Measurements from ENCODE around the gene SNRPD3.

SNRPD3 gene

DNA sequence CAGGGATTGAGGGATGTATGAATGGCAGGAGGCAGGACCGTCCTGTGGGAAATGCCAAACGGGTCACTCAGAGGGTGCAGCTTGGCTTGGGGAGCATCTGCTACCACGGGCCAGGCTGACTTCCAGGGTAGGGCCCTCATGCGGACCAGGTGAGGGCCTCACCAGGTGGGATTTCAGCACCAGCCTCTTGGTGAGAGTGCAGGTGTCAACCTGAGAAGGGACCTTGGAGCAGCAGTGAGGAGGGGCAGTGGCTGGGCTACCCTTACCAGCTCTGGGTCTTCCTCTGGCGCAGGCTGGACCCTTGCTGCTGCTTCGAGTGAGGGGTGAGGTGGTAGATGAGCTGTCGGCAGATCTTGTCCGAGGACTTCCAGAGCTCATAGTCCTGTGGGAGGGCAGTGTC lies 32.1 kb downstream of the SNRPD3 start:
- Histone ChIP-seq H3K36me3 (replicated peaks; ENCODE audit: low read depth, low read length) (no peaks in the 10 kb centered on the region), H2AFZ (ENCODE audit: low read depth, low read length) (no peak overlapping the region), H3K79me2 (ENCODE audit: low read length) (no peaks in the 10 kb centered on the region), H3K4me2 (ENCODE audit: low read length) (no peak overlapping the region), H3K9me3 (ENCODE audit: insufficient read depth, low read length) (no peaks in the 10 kb centered on the region), H3K27ac (ENCODE audit: low read length) (no peak overlapping the region), H3K27me3 (ENCODE audit: low read depth, low read length) (no peaks in the 10 kb centered on the region), H3K9ac (ENCODE audit: low read length) (no peak overlapping the region), H3K4me3 (ENCODE audit: low read length) (no peak overlapping the region), H4K20me1 (ENCODE audit: insufficient read depth, low read length) (no peaks in the 10 kb centered on the region), H3K4me1 (ENCODE audit: low read length) (no peaks in the 10 kb centered on the region)
- no peak for TF ChIP-seq CTCF (IDR thresholded peaks at IDR 0.05; ENCODE audit: low read depth, low read length)
- TF ChIP-seq EZH2phosphoT487 (IDR thresholded peaks at IDR 0.05; ENCODE audit: low read depth) = no peak

DNA sequence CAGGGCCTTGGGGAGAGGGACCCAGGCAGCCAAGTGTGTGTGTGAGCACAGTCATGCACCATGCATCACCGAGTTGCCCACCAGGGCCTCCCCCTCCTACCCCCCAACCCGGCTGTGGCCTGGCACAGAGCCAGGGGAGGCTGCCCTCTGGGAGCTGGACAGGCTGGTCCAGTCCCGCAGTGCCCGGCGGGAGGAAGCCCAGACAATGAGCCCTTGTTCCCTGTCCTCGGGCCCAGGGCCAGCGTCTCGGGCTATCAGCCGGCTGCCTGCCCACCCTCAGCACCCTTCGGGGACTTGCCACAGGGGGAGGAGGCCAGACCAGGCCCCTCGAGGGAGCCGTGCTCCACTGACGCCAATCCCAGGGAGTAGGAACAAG lies 32.6 kb downstream of the SNRPD3 start:
- H4K20me1 ChIP-seq (ENCODE audit: insufficient read depth, low read length) = no peaks in the 10 kb centered on the region
- H2AFZ ChIP-seq (ENCODE audit: low read depth, low read length) = no peak overlapping the region
- H3K4me2 ChIP-seq (ENCODE audit: low read length) = no peak overlapping the region
- no peak overlapping the region for H3K9ac ChIP-seq (ENCODE audit: low read length)
- no peaks in the 10 kb centered on the region for H3K27me3 ChIP-seq (ENCODE audit: low read depth, low read length)
- no peaks in the 10 kb centered on the region for H3K9me3 ChIP-seq (ENCODE audit: insufficient read depth, low read length)
- TF ChIP-seq EZH2phosphoT487 (IDR thresholded peaks at IDR 0.05; ENCODE audit: low read depth) (no peak), CTCF (IDR thresholded peaks at IDR 0.05; ENCODE audit: low read depth, low read length) (no peak)
- no peaks in the 10 kb centered on the region for H3K36me3 ChIP-seq (replicated peaks; ENCODE audit: low read depth, low read length)
- H3K79me2 ChIP-seq (ENCODE audit: low read length) = no peaks in the 10 kb centered on the region
- H3K4me3 ChIP-seq (ENCODE audit: low read length) = no peak overlapping the region
- H3K27ac ChIP-seq (ENCODE audit: low read length) = no peak overlapping the region
- H3K4me1 ChIP-seq (ENCODE audit: low read length) = 0 out of 2 replicates have a peak, but pooled peaks cover 2% of the 10 kb centered on the region

DNA sequence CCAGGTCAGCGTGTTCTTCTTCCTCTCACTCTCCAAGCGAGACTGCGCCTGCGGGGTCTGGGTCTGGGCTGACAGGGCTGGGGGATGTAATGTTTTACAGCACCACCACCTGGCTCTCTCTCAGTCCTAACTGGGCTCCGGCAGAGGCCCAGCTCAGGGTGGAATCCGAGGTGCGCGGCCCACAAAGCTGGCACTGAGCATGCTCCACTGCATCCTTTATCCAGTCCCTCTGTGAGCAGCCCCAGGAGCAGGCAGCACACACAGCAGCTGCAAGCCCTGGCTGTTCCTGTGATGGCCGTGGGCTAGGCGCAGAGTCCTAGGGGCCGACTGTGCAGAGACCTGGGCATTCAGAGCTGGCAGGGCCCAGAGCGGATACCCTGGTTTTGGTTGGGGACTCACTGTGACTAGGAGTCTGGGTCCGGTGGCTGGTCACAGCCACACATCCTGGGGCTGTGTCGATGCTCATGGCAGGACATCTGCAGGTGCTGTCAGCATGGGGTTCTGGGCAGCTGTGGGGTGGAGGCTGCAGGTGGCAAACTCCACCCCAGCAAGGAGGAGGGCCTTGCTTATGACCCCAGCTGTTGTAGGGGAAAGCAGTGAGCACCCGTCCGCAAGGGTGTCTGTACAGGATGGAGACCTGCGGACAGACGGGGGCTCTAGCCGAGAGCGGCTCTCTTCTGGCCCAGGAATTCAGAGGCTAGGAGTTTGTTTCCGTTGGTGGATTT lies 33.1 kb downstream of the SNRPD3 start:
- H3K27me3 ChIP-seq (ENCODE audit: low read depth, low read length) = no peaks in the 10 kb centered on the region

More for the DNA sequence above, 33.1 kb downstream of the SNRPD3 start:
- H3K4me1 ChIP-seq (ENCODE audit: low read length) = 0 out of 2 replicates have a peak, but pooled peaks cover 3% of the 10 kb centered on the region
- H3K9ac ChIP-seq (ENCODE audit: low read length) = no peak overlapping the region
- H2AFZ ChIP-seq (ENCODE audit: low read depth, low read length) = no peak overlapping the region
- H3K9me3 ChIP-seq (ENCODE audit: insufficient read depth, low read length) = no peaks in the 10 kb centered on the region
- TF ChIP-seq CTCF (IDR thresholded peaks at IDR 0.05; ENCODE audit: low read depth, low read length) (no peak), EZH2phosphoT487 (IDR thresholded peaks at IDR 0.05; ENCODE audit: low read depth) (no peak)
- H3K36me3 ChIP-seq (replicated peaks; ENCODE audit: low read depth, low read length) = no peaks in the 10 kb centered on the region
- no peak overlapping the region for H3K27ac ChIP-seq (ENCODE audit: low read length)
- H4K20me1 ChIP-seq (ENCODE audit: insufficient read depth, low read length) = no peaks in the 10 kb centered on the region
- H3K79me2 ChIP-seq (ENCODE audit: low read length) = no peaks in the 10 kb centered on the region
- no peak overlapping the region for H3K4me2 ChIP-seq (ENCODE audit: low read length)
- H3K4me3 ChIP-seq (ENCODE audit: low read length) = no peak overlapping the region
